ENCODE data around the gene DCP1B.

The DCP1B gene

GRCh38 chr12:2003676-2004112 lies 563 bp downstream of the DCP1B start:
- no peaks in the 10 kb centered on the region for H3K27me3 ChIP-seq (ENCODE audit: control insufficient read depth in 2 of 2, insufficient read depth in 2 of 2, low read length in 2 of 2)
- peak overlapping the region; percentile 92 to 99 for H3K4me3 ChIP-seq (ENCODE audit: low read length in 2 of 2)
- H3K4me1 ChIP-seq (ENCODE audit: control insufficient read depth in 2 of 2, insufficient read depth in 2 of 2, low read length in 2 of 2) = peaks cover 9 to 10% of the 10 kb centered on the region in 2 donors
- no peaks in the 10 kb centered on the region for H3K9me3 ChIP-seq (ENCODE audit: control insufficient read depth in 2 of 2, low read length in 2 of 2)
- H3K36me3 ChIP-seq (ENCODE audit: control insufficient read depth in 2 of 2, insufficient read depth in 2 of 2, low read length in 2 of 2) = no peaks in the 10 kb centered on the region
- peak overlapping the region; percentile 95 to 98 for H3K9ac ChIP-seq (ENCODE audit: low read depth in 1 of 2, low read length in 2 of 2)
- peak overlapping the region; percentile 89 to 93 for H3K27ac ChIP-seq (ENCODE audit: low read depth in 2 of 2, low read length in 2 of 2)

- Histone ChIP-seq H3K9ac (ENCODE audit: low read depth in 1 of 2, low read length in 2 of 2) (no peak overlapping the region), H3K4me3 (ENCODE audit: low read length in 2 of 2) (no peak overlapping the region), H3K36me3 (ENCODE audit: control insufficient read depth in 2 of 2, insufficient read depth in 2 of 2, low read length in 2 of 2) (peaks cover 0 to 7% of the 10 kb centered on the region in 2 donors), H3K9me3 (ENCODE audit: control insufficient read depth in 2 of 2, low read length in 2 of 2) (no peaks in the 10 kb centered on the region), H3K27me3 (ENCODE audit: control insufficient read depth in 2 of 2, insufficient read depth in 2 of 2, low read length in 2 of 2) (no peaks in the 10 kb centered on the region), H3K4me1 (ENCODE audit: control insufficient read depth in 2 of 2, insufficient read depth in 2 of 2, low read length in 2 of 2) (peaks cover 12% of the 10 kb centered on the region in 2 donors), H3K27ac (ENCODE audit: low read depth in 2 of 2, low read length in 2 of 2) (no peak overlapping the region)
Observed at GRCh38 chr12:1995205-1995896, 8.9 kb downstream of the DCP1B start.

- peaks cover 12% of the 10 kb centered on the region in 2 donors for H3K4me1 ChIP-seq (ENCODE audit: control insufficient read depth in 2 of 2, insufficient read depth in 2 of 2, low read length in 2 of 2)
- no peaks in the 10 kb centered on the region for H3K27me3 ChIP-seq (ENCODE audit: control insufficient read depth in 2 of 2, insufficient read depth in 2 of 2, low read length in 2 of 2)
- peak overlapping the region in 1 of 2 donors; percentile 15 for H3K4me3 ChIP-seq (ENCODE audit: low read length in 2 of 2)
- no peaks in the 10 kb centered on the region for H3K9me3 ChIP-seq (ENCODE audit: control insufficient read depth in 2 of 2, low read length in 2 of 2)
- H3K36me3 ChIP-seq (ENCODE audit: control insufficient read depth in 2 of 2, insufficient read depth in 2 of 2, low read length in 2 of 2) = peaks cover 0 to 7% of the 10 kb centered on the region in 2 donors
- H3K9ac ChIP-seq (ENCODE audit: low read depth in 1 of 2, low read length in 2 of 2) = no peak overlapping the region
- H3K27ac ChIP-seq (ENCODE audit: low read depth in 2 of 2, low read length in 2 of 2) = peak overlapping the region; percentile 45 to 70
Observed at GRCh38 chr12:1994429-1995143, 9.7 kb downstream of the DCP1B start.

GRCh38 chr12:1993871-1994371 lies 10.3 kb downstream of the DCP1B start:
- Histone ChIP-seq H3K9ac (ENCODE audit: low read depth in 1 of 2, low read length in 2 of 2) (no peak overlapping the region), H3K4me1 (ENCODE audit: control insufficient read depth in 2 of 2, insufficient read depth in 2 of 2, low read length in 2 of 2) (peaks cover 12% of the 10 kb centered on the region in 2 donors), H3K27ac (ENCODE audit: low read depth in 2 of 2, low read length in 2 of 2) (peak overlapping the region; percentile 45 to 70), H3K27me3 (ENCODE audit: control insufficient read depth in 2 of 2, insufficient read depth in 2 of 2, low read length in 2 of 2) (no peaks in the 10 kb centered on the region), H3K36me3 (ENCODE audit: control insufficient read depth in 2 of 2, insufficient read depth in 2 of 2, low read length in 2 of 2) (peaks cover 0 to 7% of the 10 kb centered on the region in 2 donors), H3K9me3 (ENCODE audit: control insufficient read depth in 2 of 2, low read length in 2 of 2) (no peaks in the 10 kb centered on the region), H3K4me3 (ENCODE audit: low read length in 2 of 2) (peak overlapping the region in 1 of 2 donors; percentile 15)

- H3K4me3 ChIP-seq (ENCODE audit: low read length in 2 of 2) = no peak overlapping the region
- H3K4me1 ChIP-seq (ENCODE audit: control insufficient read depth in 2 of 2, insufficient read depth in 2 of 2, low read length in 2 of 2) = peaks cover 12% of the 10 kb centered on the region in 2 donors
- no peaks in the 10 kb centered on the region for H3K9me3 ChIP-seq (ENCODE audit: control insufficient read depth in 2 of 2, low read length in 2 of 2)
- H3K27me3 ChIP-seq (ENCODE audit: control insufficient read depth in 2 of 2, insufficient read depth in 2 of 2, low read length in 2 of 2) = no peaks in the 10 kb centered on the region
- H3K9ac ChIP-seq (ENCODE audit: low read depth in 1 of 2, low read length in 2 of 2) = no peak overlapping the region
- H3K36me3 ChIP-seq (ENCODE audit: control insufficient read depth in 2 of 2, insufficient read depth in 2 of 2, low read length in 2 of 2) = peaks cover 0 to 7% of the 10 kb centered on the region in 2 donors
- H3K27ac ChIP-seq (ENCODE audit: low read depth in 2 of 2, low read length in 2 of 2) = peak overlapping the region in 1 of 2 donors; percentile 19
Observed at GRCh38 chr12:1993341-1993740, 10.9 kb downstream of the DCP1B start.

GRCh38 chr12:1992732-1993131 lies 11.5 kb downstream of the DCP1B start:
- Histone ChIP-seq H3K9ac (ENCODE audit: low read depth in 1 of 2, low read length in 2 of 2) (no peak overlapping the region), H3K9me3 (ENCODE audit: control insufficient read depth in 2 of 2, low read length in 2 of 2) (no peaks in the 10 kb centered on the region), H3K27me3 (ENCODE audit: control insufficient read depth in 2 of 2, insufficient read depth in 2 of 2, low read length in 2 of 2) (no peaks in the 10 kb centered on the region), H3K27ac (ENCODE audit: low read depth in 2 of 2, low read length in 2 of 2) (no peak overlapping the region), H3K4me1 (ENCODE audit: control insufficient read depth in 2 of 2, insufficient read depth in 2 of 2, low read length in 2 of 2) (peaks cover 12% of the 10 kb centered on the region in 2 donors), H3K4me3 (ENCODE audit: low read length in 2 of 2) (no peak overlapping the region), H3K36me3 (ENCODE audit: control insufficient read depth in 2 of 2, insufficient read depth in 2 of 2, low read length in 2 of 2) (peaks cover 0 to 7% of the 10 kb centered on the region in 2 donors)

GRCh38 chr12:1989111-1989510 lies 15.1 kb downstream of the DCP1B start:
- Histone ChIP-seq H3K4me3 (ENCODE audit: low read length in 2 of 2) (no peak overlapping the region), H3K36me3 (ENCODE audit: control insufficient read depth in 2 of 2, insufficient read depth in 2 of 2, low read length in 2 of 2) (peaks cover 0 to 2% of the 10 kb centered on the region in 2 donors), H3K9me3 (ENCODE audit: control insufficient read depth in 2 of 2, low read length in 2 of 2) (no peaks in the 10 kb centered on the region), H3K4me1 (ENCODE audit: control insufficient read depth in 2 of 2, insufficient read depth in 2 of 2, low read length in 2 of 2) (peaks cover 8% of the 10 kb centered on the region in 2 donors), H3K9ac (ENCODE audit: low read depth in 1 of 2, low read length in 2 of 2) (no peak overlapping the region), H3K27me3 (ENCODE audit: control insufficient read depth in 2 of 2, insufficient read depth in 2 of 2, low read length in 2 of 2) (no peaks in the 10 kb centered on the region), H3K27ac (ENCODE audit: low read depth in 2 of 2, low read length in 2 of 2) (no peak overlapping the region)

GRCh38 chr12:1984759-1985158 lies 19.5 kb downstream of the DCP1B start:
- H3K27ac ChIP-seq (ENCODE audit: low read depth in 2 of 2, low read length in 2 of 2) = no peak overlapping the region
- H3K4me1 ChIP-seq (ENCODE audit: control insufficient read depth in 2 of 2, insufficient read depth in 2 of 2, low read length in 2 of 2) = no peaks in the 10 kb centered on the region
- no peak overlapping the region for H3K9ac ChIP-seq (ENCODE audit: low read depth in 1 of 2, low read length in 2 of 2)
- H3K27me3 ChIP-seq (ENCODE audit: control insufficient read depth in 2 of 2, insufficient read depth in 2 of 2, low read length in 2 of 2) = no peaks in the 10 kb centered on the region
- H3K4me3 ChIP-seq (ENCODE audit: low read length in 2 of 2) = no peak overlapping the region
- H3K36me3 ChIP-seq (ENCODE audit: control insufficient read depth in 2 of 2, insufficient read depth in 2 of 2, low read length in 2 of 2) = no peaks in the 10 kb centered on the region
- no peaks in the 10 kb centered on the region for H3K9me3 ChIP-seq (ENCODE audit: control insufficient read depth in 2 of 2, low read length in 2 of 2)

- Histone ChIP-seq H3K36me3 (ENCODE audit: control insufficient read depth in 2 of 2, insufficient read depth in 2 of 2, low read length in 2 of 2) (no peaks in the 10 kb centered on the region), H3K27ac (ENCODE audit: low read depth in 2 of 2, low read length in 2 of 2) (no peak overlapping the region), H3K4me1 (ENCODE audit: control insufficient read depth in 2 of 2, insufficient read depth in 2 of 2, low read length in 2 of 2) (peaks cover 0 to 7% of the 10 kb centered on the region in 2 donors), H3K9ac (ENCODE audit: low read depth in 1 of 2, low read length in 2 of 2) (no peak overlapping the region), H3K4me3 (ENCODE audit: low read length in 2 of 2) (no peak overlapping the region), H3K27me3 (ENCODE audit: control insufficient read depth in 2 of 2, insufficient read depth in 2 of 2, low read length in 2 of 2) (no peaks in the 10 kb centered on the region), H3K9me3 (ENCODE audit: control insufficient read depth in 2 of 2, low read length in 2 of 2) (no peaks in the 10 kb centered on the region)
Observed at GRCh38 chr12:1980282-1980681, 24.0 kb downstream of the DCP1B start.
